ENCODE measurements around the gene LRRC4. TPM values are rescaled to one million over a fixed set of nuclear protein-coding genes. Genes with fewer than 3 reads are reported as not detected.

Gene LRRC4
- total RNA-seq, 6 donors from 2014 or later = 3.9 to 23.3 (median 11.1) TPM

DNA sequence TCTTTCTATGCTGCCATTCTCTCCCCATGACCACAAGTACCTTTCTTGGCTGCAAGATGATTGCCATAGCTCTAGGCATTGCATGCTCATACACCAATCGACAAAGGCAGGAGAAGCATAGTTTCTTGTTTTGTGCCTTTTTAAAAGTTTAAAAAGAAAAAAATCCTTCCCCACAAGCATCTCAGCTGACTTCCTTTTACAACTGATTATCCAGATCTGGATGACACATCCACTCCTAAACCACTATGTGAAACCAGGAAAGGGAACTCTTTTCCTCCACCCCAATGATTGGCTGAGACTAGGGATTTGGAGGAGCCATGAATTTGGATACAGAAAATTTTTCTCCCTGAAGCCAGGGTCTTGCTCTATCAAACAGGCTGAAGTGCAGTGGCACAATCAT, 14.5 kb upstream of the LRRC4 start:
- H3K4me1 ChIP-seq = no peaks in the 10 kb centered on the region
- no peaks in the 10 kb centered on the region for H3K27me3 ChIP-seq
- ATAC-seq (ENCODE audit: low FRiP score in 2 of 2) (no peak), DNase-seq (no peak)
- H3K9me3 ChIP-seq = no peaks in the 10 kb centered on the region
- H3K27ac ChIP-seq = no peak overlapping the region
- 82 to 93% methylated on average over 1 of the region's 1 CpG for WGBS, 2 donors
- no peaks in the 10 kb centered on the region for H3K36me3 ChIP-seq
- TF ChIP-seq POLR2AphosphoS5 (IDR thresholded peaks at IDR 0.05) (no peak), EP300 (IDR thresholded peaks at IDR 0.05) (no peak), POLR2A (IDR thresholded peaks at IDR 0.05) (no peak)
- TF ChIP-seq, protein P1, sequence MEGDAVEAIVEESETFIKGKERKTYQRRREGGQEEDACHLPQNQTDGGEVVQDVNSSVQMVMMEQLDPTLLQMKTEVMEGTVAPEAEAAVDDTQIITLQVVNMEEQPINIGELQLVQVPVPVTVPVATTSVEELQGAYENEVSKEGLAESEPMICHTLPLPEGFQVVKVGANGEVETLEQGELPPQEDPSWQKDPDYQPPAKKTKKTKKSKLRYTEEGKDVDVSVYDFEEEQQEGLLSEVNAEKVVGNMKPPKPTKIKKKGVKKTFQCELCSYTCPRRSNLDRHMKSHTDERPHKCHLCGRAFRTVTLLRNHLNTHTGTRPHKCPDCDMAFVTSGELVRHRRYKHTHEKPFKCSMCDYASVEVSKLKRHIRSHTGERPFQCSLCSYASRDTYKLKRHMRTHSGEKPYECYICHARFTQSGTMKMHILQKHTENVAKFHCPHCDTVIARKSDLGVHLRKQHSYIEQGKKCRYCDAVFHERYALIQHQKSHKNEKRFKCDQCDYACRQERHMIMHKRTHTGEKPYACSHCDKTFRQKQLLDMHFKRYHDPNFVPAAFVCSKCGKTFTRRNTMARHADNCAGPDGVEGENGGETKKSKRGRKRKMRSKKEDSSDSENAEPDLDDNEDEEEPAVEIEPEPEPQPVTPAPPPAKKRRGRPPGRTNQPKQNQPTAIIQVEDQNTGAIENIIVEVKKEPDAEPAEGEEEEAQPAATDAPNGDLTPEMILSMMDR (IDR thresholded peaks at IDR 0.05) = no peak
- H3K4me3 ChIP-seq = no peak overlapping the region

DNA sequence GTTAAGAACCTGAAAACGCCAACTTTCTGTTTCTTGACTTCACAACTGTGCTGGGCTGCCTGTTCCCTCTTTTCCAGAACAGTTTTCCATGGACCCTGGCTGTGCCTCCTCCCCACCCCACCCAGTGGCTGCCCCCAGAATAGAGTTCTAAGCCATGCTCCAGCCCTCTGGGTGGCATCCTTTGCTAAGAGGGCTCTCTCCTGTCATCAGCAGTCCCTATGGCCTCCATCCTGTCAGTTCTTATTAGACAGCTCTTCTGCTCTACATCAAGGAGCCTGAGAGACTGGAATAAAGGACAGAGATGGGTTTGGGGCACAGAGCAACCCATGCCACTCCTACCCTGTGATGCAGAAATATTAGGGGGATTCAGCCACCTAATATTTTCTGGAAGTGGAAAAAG, 13.9 kb upstream of the LRRC4 start:
- Histone ChIP-seq H3K36me3 (no peaks in the 10 kb centered on the region), H3K4me1 (no peaks in the 10 kb centered on the region), H3K27ac (no peak overlapping the region), H3K9me3 (no peaks in the 10 kb centered on the region), H3K27me3 (no peaks in the 10 kb centered on the region), H3K4me3 (no peak overlapping the region)
- ATAC-seq (ENCODE audit: low FRiP score in 2 of 2) (no peak), DNase-seq (no peak)
- TF ChIP-seq, protein P1 (IDR thresholded peaks at IDR 0.05) = no peak
- TF ChIP-seq POLR2A (IDR thresholded peaks at IDR 0.05) (no peak), EP300 (IDR thresholded peaks at IDR 0.05) (no peak), POLR2AphosphoS5 (IDR thresholded peaks at IDR 0.05) (no peak)
- 73 to 88% methylated on average over 1 of the region's 1 CpG for WGBS, 2 donors

DNA sequence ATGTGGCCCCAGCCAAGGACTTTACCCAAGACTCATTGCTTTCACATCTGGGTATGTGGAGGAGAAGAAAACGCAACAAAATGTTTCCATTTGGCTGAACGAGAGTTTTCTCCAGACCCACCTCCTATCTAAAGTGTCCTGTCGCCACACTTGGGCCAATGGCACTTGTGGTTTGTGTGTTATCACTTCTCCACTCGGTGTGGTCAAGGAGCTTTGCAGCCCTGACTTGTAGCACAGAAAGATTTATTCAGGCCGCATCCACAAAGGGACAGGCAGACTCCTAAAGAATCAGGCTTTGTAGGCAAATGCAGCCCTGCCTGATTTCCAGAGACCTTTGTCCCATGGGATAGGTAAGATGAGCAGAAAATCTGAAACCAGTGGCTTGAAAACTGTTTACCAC, 12.8 kb upstream of the LRRC4 start:
- TF ChIP-seq POLR2AphosphoS5 (IDR thresholded peaks at IDR 0.05) = no peak
- TF ChIP-seq, protein P1 (IDR thresholded peaks at IDR 0.05) = no peak
- TF ChIP-seq EP300 (IDR thresholded peaks at IDR 0.05) = no peak
- TF ChIP-seq POLR2A (IDR thresholded peaks at IDR 0.05) = no peak
- Histone ChIP-seq H3K36me3 (no peaks in the 10 kb centered on the region), H3K4me3 (no peak overlapping the region), H3K27me3 (no peaks in the 10 kb centered on the region), H3K4me1 (no peaks in the 10 kb centered on the region), H3K27ac (no peak overlapping the region), H3K9me3 (no peaks in the 10 kb centered on the region)
- WGBS, 2 donors = 62 to 84% methylated on average over 5 of the region's 5 CpGs
- no peak for DNase-seq
- ATAC-seq (ENCODE audit: low FRiP score in 2 of 2) = no peak

DNA sequence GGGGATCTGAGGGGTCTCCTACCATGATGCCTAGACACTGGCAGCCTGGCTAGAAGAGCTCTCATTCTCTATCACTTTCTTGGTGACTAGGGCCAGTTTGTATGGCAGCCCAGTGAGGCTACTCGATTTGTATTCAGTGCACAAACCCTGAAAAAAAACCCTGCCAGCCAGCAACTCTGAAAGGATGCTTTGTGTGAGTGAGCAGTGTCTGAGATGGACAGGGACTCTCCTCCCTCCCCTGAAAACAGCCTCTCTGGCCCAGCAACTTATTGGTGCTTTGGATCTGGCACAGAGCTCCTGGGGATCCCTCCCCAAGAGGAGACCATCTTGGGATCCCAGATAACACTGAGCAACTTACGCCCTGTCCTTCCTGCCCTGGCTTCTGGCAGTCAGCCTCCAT, 10.8 kb upstream of the LRRC4 start:
- TF ChIP-seq POLR2A (IDR thresholded peaks at IDR 0.05) = no peak
- no peak for TF ChIP-seq EP300 (IDR thresholded peaks at IDR 0.05)
- TF ChIP-seq POLR2AphosphoS5 (IDR thresholded peaks at IDR 0.05) = no peak
- TF ChIP-seq, protein P1 (IDR thresholded peaks at IDR 0.05) = no peak
- Histone ChIP-seq H3K4me3 (no peak overlapping the region), H3K27ac (no peak overlapping the region), H3K4me1 (no peaks in the 10 kb centered on the region), H3K9me3 (no peaks in the 10 kb centered on the region), H3K27me3 (no peaks in the 10 kb centered on the region), H3K36me3 (no peaks in the 10 kb centered on the region)
- no peak for DNase-seq
- ATAC-seq (ENCODE audit: low FRiP score in 2 of 2) = no peak
- 83 to 100% methylated on average over 1 to 2 of the region's 2 CpGs for WGBS, 2 donors

DNA sequence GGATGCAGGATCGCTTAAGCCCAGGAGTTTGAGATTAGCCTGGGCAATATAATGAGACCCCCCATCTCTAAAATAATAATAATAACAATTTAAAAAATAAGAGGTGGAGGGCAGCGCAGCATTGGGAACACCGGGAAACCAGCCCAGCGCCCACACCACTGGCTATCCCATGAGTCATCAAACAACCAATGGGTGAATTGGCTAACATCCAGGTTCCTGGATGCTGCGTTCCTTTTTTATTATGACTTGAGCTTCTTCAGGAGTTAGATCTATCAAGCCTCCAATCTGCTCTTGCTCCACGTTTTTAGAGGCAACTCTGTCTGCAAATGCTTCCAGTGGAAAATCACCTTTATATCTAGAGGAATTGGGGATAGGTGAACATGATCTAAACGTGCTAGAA, 10.0 kb upstream of the LRRC4 start:
- TF ChIP-seq EP300 (IDR thresholded peaks at IDR 0.05) = no peak
- TF ChIP-seq POLR2A (IDR thresholded peaks at IDR 0.05) = no peak
- TF ChIP-seq POLR2AphosphoS5 (IDR thresholded peaks at IDR 0.05) = no peak
- TF ChIP-seq, protein P1 (IDR thresholded peaks at IDR 0.05) = no peak
- H3K27me3 ChIP-seq = no peaks in the 10 kb centered on the region
- no peaks in the 10 kb centered on the region for H3K36me3 ChIP-seq
- no peak overlapping the region for H3K27ac ChIP-seq
- no peaks in the 10 kb centered on the region for H3K9me3 ChIP-seq
- no peaks in the 10 kb centered on the region for H3K4me1 ChIP-seq
- DNase-seq (no peak), ATAC-seq (ENCODE audit: low FRiP score in 2 of 2) (no peak)
- no peak overlapping the region for H3K4me3 ChIP-seq
- 62 to 74% methylated on average over 7 of the region's 7 CpGs for WGBS, 2 donors

Data from upper lobe of left lung (tissue), 6 donors.